ENCODE results near the gene MAP1LC3B2.
A peak's percentile ranks its signal among the peaks of the same experiment; 100 is the strongest.

DNA sequence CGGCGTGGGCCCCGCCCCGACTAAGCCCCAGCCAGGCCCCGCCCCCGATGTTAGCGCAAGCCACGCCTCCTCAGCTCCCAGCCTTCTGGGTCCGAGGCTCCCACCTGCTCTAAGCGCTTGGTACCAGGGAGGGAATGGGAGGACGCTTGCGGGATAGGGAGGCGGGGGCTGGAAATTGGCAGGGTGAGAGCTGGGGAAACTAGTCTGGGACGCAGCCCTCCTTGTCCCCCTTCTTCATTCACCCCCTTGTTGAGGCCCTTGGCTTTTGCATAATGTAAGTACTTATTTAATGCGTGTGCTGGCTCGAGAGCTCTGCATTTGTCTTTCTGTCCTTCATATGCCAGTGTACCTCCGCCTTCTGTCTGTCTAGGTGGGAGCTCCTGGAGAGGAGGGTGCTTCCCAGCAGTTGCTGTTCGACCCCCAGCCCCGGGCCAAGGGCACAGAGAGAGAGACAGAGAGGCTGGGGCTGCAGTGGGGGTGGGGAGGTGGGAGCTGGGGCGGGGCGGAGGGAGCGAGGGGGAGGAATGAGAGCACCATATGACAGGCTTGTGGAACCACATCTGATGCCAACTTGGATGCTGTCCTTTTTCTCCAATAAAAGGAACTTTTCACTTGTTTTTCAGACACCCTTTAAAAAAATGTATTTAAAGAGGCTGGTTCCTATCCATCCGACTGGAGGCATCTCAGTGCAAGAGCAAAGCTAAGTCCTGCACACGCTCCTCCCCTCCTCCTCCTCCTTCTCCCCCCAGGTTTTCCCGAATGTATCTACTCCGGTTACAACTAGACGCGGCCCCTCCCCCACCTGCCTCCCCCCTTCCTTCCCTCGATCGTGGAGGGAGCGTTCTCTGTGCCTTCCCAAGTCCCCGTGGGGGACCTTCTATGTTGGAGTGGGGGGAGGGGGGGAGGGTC is 25.6 kb upstream of the MAP1LC3B2 start:
- TF ChIP-seq POLR2A (IDR thresholded peaks at IDR 0.05) (peak in 1 of 4 donors; percentile 61), CTCF (IDR thresholded peaks at IDR 0.05) (no peak)

All from esophagus squamous epithelium (tissue), 4 donors.